Measurements from ENCODE around the gene DCUN1D2. TPM values are rescaled to one million over a fixed set of nuclear protein-coding genes. Genes with fewer than 3 reads are reported as not detected.

DCUN1D2 gene
- total RNA-seq, 3 donors from 2014 or later = 15.8 to 22.4 (median 16.4) TPM

GRCh38 chr13:113470073-113470472, 20.4 kb downstream of the DCUN1D2 start:
- Histone ChIP-seq H3K4me1 (no peaks in the 10 kb centered on the region), H3K9me3 (no peaks in the 10 kb centered on the region), H3K27me3 (no peaks in the 10 kb centered on the region), H3K36me3 (no peaks in the 10 kb centered on the region), H3K4me3 (no peak overlapping the region), H3K27ac (no peak overlapping the region)
- TF ChIP-seq CTCF (IDR thresholded peaks at IDR 0.05) (no peak), POLR2AphosphoS5 (IDR thresholded peaks at IDR 0.05) (no peak), POLR2A (IDR thresholded peaks at IDR 0.05) (no peak)
- no peak for DNase-seq (ENCODE audit: low spot score in 2 of 2)
- intact Hi-C loops (cut with DNase I; ENCODE audit: low total_unique reads) = no loop called here

GRCh38 chr13:113469582-113469981, 20.9 kb downstream of the DCUN1D2 start:
- Histone ChIP-seq H3K27ac (no peak overlapping the region), H3K36me3 (no peaks in the 10 kb centered on the region), H3K9me3 (no peaks in the 10 kb centered on the region), H3K4me1 (no peaks in the 10 kb centered on the region), H3K4me3 (no peak overlapping the region), H3K27me3 (no peaks in the 10 kb centered on the region)
- intact Hi-C loops (cut with DNase I; ENCODE audit: low total_unique reads) = no loop called here
- TF ChIP-seq CTCF (IDR thresholded peaks at IDR 0.05) = no peak
- TF ChIP-seq POLR2A (IDR thresholded peaks at IDR 0.05) = no peak
- no peak for TF ChIP-seq POLR2AphosphoS5 (IDR thresholded peaks at IDR 0.05)
- no peak for DNase-seq (ENCODE audit: low spot score in 2 of 2)

DNA sequence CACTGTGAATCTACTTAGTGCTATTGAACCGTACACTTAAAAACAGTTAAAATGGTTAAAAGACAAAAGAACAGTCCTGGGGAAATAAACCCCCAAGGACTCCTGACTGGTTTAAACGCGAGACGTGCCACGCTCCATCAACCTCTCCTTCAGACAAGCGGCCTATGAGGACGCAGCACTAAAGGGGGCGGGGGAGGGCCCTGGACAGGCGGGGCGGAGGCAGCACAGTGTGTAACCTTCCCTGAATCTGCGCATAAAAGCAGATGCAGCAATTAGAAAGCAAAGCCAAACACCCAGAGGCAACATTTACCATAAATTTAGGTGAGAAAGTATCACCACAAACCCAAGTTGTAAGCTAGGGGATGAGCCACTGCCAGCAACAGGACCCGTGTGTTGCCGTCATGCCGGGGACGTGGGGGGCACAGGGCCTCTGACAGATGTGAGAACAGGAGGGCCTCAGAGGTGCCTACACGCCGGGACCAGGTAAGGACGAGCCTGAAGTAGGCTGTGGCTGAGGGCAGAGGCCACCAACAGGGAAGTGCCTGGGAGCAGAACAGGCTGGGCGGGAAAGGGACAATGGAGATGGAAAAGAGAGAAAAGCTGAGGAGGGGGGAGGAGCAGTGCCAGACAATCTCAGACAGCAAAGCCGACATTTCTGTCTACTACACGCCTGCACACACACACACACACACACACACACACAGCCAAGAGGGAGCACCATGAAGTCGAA, 21.9 kb downstream of the DCUN1D2 start:
- no peaks in the 10 kb centered on the region for H3K27me3 ChIP-seq
- no peak for DNase-seq (ENCODE audit: low spot score in 2 of 2)
- TF ChIP-seq POLR2A (IDR thresholded peaks at IDR 0.05) = no peak
- no peak for TF ChIP-seq CTCF (IDR thresholded peaks at IDR 0.05)
- no peak for TF ChIP-seq POLR2AphosphoS5 (IDR thresholded peaks at IDR 0.05)
- no peaks in the 10 kb centered on the region for H3K36me3 ChIP-seq
- H3K4me3 ChIP-seq = no peak overlapping the region
- H3K27ac ChIP-seq = no peak overlapping the region
- intact Hi-C loops (cut with DNase I; ENCODE audit: low total_unique reads) = no loop called here
- H3K4me1 ChIP-seq = no peaks in the 10 kb centered on the region
- H3K9me3 ChIP-seq = no peaks in the 10 kb centered on the region

GRCh38 chr13:113468029-113468428, 22.5 kb downstream of the DCUN1D2 start:
- Histone ChIP-seq H3K27ac (no peak overlapping the region), H3K4me1 (no peaks in the 10 kb centered on the region), H3K4me3 (no peak overlapping the region), H3K27me3 (no peaks in the 10 kb centered on the region), H3K36me3 (no peaks in the 10 kb centered on the region), H3K9me3 (no peaks in the 10 kb centered on the region)
- no peak for TF ChIP-seq POLR2AphosphoS5 (IDR thresholded peaks at IDR 0.05)
- TF ChIP-seq POLR2A (IDR thresholded peaks at IDR 0.05) = no peak
- no peak for TF ChIP-seq CTCF (IDR thresholded peaks at IDR 0.05)
- intact Hi-C loops (cut with DNase I; ENCODE audit: low total_unique reads) = no loop called here
- DNase-seq (ENCODE audit: low spot score in 2 of 2) = no peak

- H3K4me1 ChIP-seq = no peaks in the 10 kb centered on the region
- no peaks in the 10 kb centered on the region for H3K9me3 ChIP-seq
- H3K27ac ChIP-seq = no peak overlapping the region
- no peak overlapping the region for H3K4me3 ChIP-seq
- H3K36me3 ChIP-seq = no peaks in the 10 kb centered on the region
- TF ChIP-seq CTCF (IDR thresholded peaks at IDR 0.05) (no peak), POLR2AphosphoS5 (IDR thresholded peaks at IDR 0.05) (no peak), POLR2A (IDR thresholded peaks at IDR 0.05) (no peak)
- no peaks in the 10 kb centered on the region for H3K27me3 ChIP-seq
- DNase-seq (ENCODE audit: low spot score in 2 of 2) = no peak
- intact Hi-C loops (cut with DNase I; ENCODE audit: low total_unique reads) = no loop called here
Observed at GRCh38 chr13:113466383-113466782, 24.1 kb downstream of the DCUN1D2 start.

Measured in breast epithelium (tissue), 4 donors.